ENCODE data around the gene SLX4IP. TPM values are rescaled to one million over a fixed set of nuclear protein-coding genes. Genes with fewer than 3 reads are reported as not detected.

SLX4IP gene
- polyA plus RNA-seq, 3 donors = 0.76 to 2.5 (median 1.1) TPM

- no peak overlapping the region for H3K4me3 Mint-ChIP-seq
- intact Hi-C loops (cut with micrococcal nuclease) = no loop called here
- H2AFZ ChIP-seq (ENCODE audit: insufficient read depth, low read depth, low read length, poor library complexity, severe bottlenecking) = no peak overlapping the region
- H3K27me3 ChIP-seq (ENCODE audit: control insufficient read depth in 2 of 2, insufficient read depth in 2 of 2, low read length in 2 of 2) = no peaks in the 10 kb centered on the region
- H3K79me2 ChIP-seq (ENCODE audit: insufficient read depth, low read length) = no peaks in the 10 kb centered on the region
- H3K27ac Mint-ChIP-seq = no peak overlapping the region
- H3K9me3 Mint-ChIP-seq = peaks cover 0 to 2% (median 0%) of the 10 kb centered on the region in 7 donors
- peaks cover 0 to 7% of the 10 kb centered on the region in 2 donors for H3K36me3 ChIP-seq (replicated peaks in 1 of 2; ENCODE audit: control insufficient read depth in 1 of 2, insufficient read depth in 2 of 2, low read length in 2 of 2)
- TF ChIP-seq, protein P1, sequence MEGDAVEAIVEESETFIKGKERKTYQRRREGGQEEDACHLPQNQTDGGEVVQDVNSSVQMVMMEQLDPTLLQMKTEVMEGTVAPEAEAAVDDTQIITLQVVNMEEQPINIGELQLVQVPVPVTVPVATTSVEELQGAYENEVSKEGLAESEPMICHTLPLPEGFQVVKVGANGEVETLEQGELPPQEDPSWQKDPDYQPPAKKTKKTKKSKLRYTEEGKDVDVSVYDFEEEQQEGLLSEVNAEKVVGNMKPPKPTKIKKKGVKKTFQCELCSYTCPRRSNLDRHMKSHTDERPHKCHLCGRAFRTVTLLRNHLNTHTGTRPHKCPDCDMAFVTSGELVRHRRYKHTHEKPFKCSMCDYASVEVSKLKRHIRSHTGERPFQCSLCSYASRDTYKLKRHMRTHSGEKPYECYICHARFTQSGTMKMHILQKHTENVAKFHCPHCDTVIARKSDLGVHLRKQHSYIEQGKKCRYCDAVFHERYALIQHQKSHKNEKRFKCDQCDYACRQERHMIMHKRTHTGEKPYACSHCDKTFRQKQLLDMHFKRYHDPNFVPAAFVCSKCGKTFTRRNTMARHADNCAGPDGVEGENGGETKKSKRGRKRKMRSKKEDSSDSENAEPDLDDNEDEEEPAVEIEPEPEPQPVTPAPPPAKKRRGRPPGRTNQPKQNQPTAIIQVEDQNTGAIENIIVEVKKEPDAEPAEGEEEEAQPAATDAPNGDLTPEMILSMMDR (IDR thresholded peaks at IDR 0.05) = no peak
- H3K9ac ChIP-seq (ENCODE audit: insufficient read depth, low read length, poor library complexity, severe bottlenecking) = no peak overlapping the region
- no peak overlapping the region for H3K27ac ChIP-seq (ENCODE audit: low read depth in 1 of 2, low read length in 2 of 2)
- no peak overlapping the region for H3K4me2 ChIP-seq (replicated peaks; ENCODE audit: extremely low read depth, low read length, poor library complexity, severe bottlenecking)
- peaks cover 0 to 2% of the 10 kb centered on the region in 2 donors for H3K4me1 ChIP-seq (ENCODE audit: control insufficient read depth in 1 of 2, insufficient read depth in 2 of 2, low read length in 2 of 2)
- H3K4me1 Mint-ChIP-seq = peaks cover 13% of the 10 kb centered on the region
- peaks cover 13 to 15% of the 10 kb centered on the region in 2 donors for H3K36me3 Mint-ChIP-seq
- no peaks in the 10 kb centered on the region for H4K20me1 ChIP-seq (ENCODE audit: insufficient read depth, low read length)
- no peaks in the 10 kb centered on the region for H3K27me3 Mint-ChIP-seq (ENCODE audit: low read depth in 3 of 3)
- no peak for DNase-seq
- no peaks in the 10 kb centered on the region for H3K9me3 ChIP-seq (replicated peaks in 1 of 2; ENCODE audit: control insufficient read depth in 1 of 2, insufficient read depth in 1 of 2, low read length in 2 of 2)
- 92% methylated on average over 3 of the region's 7 CpGs for WGBS (ENCODE audit: insufficient coverage)
- H3K4me3 ChIP-seq (replicated peaks in 1 of 3; ENCODE audit: low read depth in 2 of 3, low read length in 3 of 3) = no peak overlapping the region
Observed at GRCh38 chr20:10594296-10594868, 159.3 kb downstream of the SLX4IP start.

GRCh38 chr20:10595266-10595665 lies 160.2 kb downstream of the SLX4IP start:
- no peaks in the 10 kb centered on the region for H3K9me3 ChIP-seq (replicated peaks in 1 of 2; ENCODE audit: control insufficient read depth in 1 of 2, insufficient read depth in 1 of 2, low read length in 2 of 2)
- H2AFZ ChIP-seq (ENCODE audit: insufficient read depth, low read depth, low read length, poor library complexity, severe bottlenecking) = no peak overlapping the region
- H3K79me2 ChIP-seq (ENCODE audit: insufficient read depth, low read length) = no peaks in the 10 kb centered on the region
- H3K27ac ChIP-seq (ENCODE audit: low read depth in 1 of 2, low read length in 2 of 2) = no peak overlapping the region
- H3K36me3 ChIP-seq (replicated peaks in 1 of 2; ENCODE audit: control insufficient read depth in 1 of 2, insufficient read depth in 2 of 2, low read length in 2 of 2) = peaks cover 0 to 9% of the 10 kb centered on the region in 2 donors
- WGBS (ENCODE audit: insufficient coverage) = 83% methylated on average over 1 of the region's 2 CpGs
- TF ChIP-seq, protein P1 (IDR thresholded peaks at IDR 0.05) = no peak
- no peaks in the 10 kb centered on the region for H4K20me1 ChIP-seq (ENCODE audit: insufficient read depth, low read length)
- H3K4me1 Mint-ChIP-seq = peaks cover 13% of the 10 kb centered on the region
- H3K4me1 ChIP-seq (ENCODE audit: control insufficient read depth in 1 of 2, insufficient read depth in 2 of 2, low read length in 2 of 2) = peaks cover 0 to 2% of the 10 kb centered on the region in 2 donors
- no peak for DNase-seq
- H3K4me3 ChIP-seq (replicated peaks in 1 of 3; ENCODE audit: low read depth in 2 of 3, low read length in 3 of 3) = no peak overlapping the region
- H3K27me3 Mint-ChIP-seq (ENCODE audit: low read depth in 3 of 3) = no peaks in the 10 kb centered on the region
- no peaks in the 10 kb centered on the region for H3K27me3 ChIP-seq (ENCODE audit: control insufficient read depth in 2 of 2, insufficient read depth in 2 of 2, low read length in 2 of 2)
- H3K36me3 Mint-ChIP-seq = peaks cover 16 to 18% of the 10 kb centered on the region in 2 donors
- H3K4me2 ChIP-seq (replicated peaks; ENCODE audit: extremely low read depth, low read length, poor library complexity, severe bottlenecking) = no peak overlapping the region
- H3K9me3 Mint-ChIP-seq = peaks cover 0 to 2% (median 0%) of the 10 kb centered on the region in 7 donors
- intact Hi-C loops (cut with micrococcal nuclease) = no loop called here
- H3K27ac Mint-ChIP-seq = no peak overlapping the region
- no peak overlapping the region for H3K9ac ChIP-seq (ENCODE audit: insufficient read depth, low read length, poor library complexity, severe bottlenecking)
- H3K4me3 Mint-ChIP-seq = no peak overlapping the region

Data from CD14-positive monocyte (primary cell).